Stimulated activated naive CD4-positive, alpha-beta T cell (primary cell): ENCODE results near the gene XRCC1.
"Not testable (repeated sequence)": the region's sequence is repeated elsewhere in the genome, so short reads cannot be mapped to it uniquely, and the experiment has no call there.

ENCODE experiments used
- DNase-seq, 6 experiments: peaks; one replicate each; lab custom pipeline; 2025; lab: John Stamatoyannopoulos, UW

XRCC1 gene

DNA sequence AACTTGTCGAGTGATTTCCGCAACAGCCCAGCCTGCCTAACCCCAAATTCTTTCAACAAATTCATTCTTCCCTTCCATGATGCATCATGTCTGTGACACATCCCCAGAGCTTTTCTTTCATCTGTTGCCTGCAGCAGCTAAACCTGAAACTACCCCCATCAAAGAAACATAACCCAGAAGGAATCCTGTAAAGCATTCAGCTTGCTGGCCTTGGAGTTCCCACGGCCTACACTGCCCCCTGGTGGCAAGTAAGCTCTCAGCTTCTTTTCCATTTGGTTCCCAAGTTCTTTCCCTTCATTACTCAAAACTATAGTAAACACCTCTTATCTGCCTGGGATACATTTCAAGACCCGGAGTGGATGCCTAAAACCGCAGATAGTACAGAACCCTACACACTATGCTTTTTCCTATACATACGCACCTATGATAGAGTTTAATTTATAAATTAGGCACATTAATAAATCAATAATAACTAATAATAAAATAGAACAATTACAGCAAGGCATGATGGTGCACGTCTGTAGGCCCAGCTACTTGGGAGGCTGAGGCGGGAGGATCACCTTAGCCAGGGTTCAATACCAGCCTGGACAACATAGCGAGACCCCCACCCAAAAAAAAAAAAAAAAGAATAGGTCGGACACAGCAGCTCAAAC is 55.8 kb downstream of the XRCC1 start:
- DNase-seq, result peak; percentile 55 to 85 (median 80)

- DNase-seq, result no peak
Observed at GRCh38 chr19:43518051-43518450, 57.3 kb downstream of the XRCC1 start.

- DNase-seq, result not testable (repeated sequence)
Observed at GRCh38 chr19:43512399-43512798, 62.9 kb downstream of the XRCC1 start.

GRCh38 chr19:43511324-43511723 is 64.0 kb downstream of the XRCC1 start:
- DNase-seq, result no peak

GRCh38 chr19:43510713-43511112 is 64.6 kb downstream of the XRCC1 start:
- no peak for DNase-seq

DNA sequence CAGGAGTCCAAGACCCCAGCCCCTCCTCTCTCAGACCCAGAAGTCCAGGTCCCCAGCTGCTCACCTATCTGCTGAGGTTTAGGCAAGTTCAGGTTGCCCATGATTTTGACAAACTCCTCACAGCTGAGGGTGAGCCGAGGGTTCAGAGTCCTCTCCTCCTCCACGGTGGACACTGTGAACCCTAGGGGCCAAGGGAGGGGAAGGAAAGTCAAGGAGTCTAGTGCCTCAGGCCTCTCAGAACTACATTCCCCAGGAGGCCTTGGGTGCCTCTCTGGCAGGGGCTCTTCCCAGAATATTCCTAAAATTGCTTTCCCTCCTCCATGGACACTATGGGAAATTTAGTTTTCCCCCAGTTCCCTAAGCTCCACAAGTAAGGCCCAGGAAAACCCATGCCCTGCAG is 67.4 kb downstream of the XRCC1 start:
- no peak for DNase-seq

DNA sequence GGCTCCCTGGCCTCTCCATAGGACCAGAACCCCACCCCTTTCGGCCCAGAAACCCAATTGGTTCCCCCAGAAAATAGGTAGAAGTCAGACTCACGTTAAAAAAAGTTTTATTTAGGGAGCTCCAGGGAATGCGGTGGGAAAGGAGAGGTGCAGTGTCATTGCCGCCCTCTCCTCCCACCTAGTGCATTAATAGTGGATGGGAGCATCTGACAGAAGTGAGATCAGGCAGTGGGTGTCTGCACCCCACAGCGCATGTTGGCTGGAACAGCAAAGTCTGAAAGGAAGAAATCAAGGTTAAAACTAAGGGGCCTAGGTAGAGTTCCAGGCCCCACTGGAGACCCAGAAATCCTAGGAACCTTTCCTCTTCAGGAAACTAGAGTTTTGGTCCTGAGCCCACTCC is 68.7 kb downstream of the XRCC1 start:
- no peak for DNase-seq

GRCh38 chr19:43505941-43506340 is 69.4 kb downstream of the XRCC1 start:
- DNase-seq, result no peak

GRCh38 chr19:43505186-43505456 is 70.2 kb downstream of the XRCC1 start:
- no peak for DNase-seq

DNA sequence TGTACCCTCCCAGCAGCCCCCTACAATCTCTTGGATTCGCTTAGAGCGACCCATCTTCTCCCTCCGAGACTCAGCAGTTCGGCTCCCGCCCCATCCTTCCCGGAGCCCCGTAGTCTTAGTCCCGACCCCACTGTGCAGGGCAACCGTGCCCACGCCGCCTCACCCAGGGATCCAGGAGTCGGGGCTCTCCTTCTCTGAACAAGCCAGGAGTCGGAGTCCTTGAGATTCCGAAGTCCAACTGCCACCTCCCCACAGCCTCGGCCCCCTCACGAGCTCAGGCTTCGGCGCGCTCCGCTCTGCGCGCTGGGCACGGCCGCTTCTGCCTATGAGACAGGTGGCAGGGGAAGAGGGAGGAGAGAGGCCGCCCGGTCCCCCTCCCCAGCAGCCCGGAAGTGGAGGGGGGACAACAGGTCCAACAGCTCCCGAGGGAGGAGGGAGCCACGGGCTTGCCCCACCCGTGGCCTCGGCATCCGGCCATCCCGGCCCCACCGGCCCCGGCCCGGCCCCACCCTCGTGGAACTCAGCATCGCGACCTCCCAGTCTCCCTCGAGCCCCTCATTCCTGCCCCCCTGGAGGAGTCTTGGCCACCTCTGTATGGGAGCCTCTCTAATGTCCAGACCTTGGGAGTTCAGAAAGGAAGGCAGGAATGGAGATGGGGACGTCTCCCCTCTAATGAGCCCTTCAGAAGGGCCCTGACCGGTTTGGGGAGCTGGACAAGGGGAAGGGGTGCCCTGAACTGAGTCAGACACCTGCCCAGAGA is 70.7 kb downstream of the XRCC1 start, which contains the start of gene PHLDB3:
Gene PHLDB3, minus strand, starts transcription at position 321 of the 760 bp plus-strand sequence. CDS start 628 bp downstream, outside the sequence.
- peak in 3 of 6 experiments; percentile 27 to 57 (median 52) for DNase-seq

DNA sequence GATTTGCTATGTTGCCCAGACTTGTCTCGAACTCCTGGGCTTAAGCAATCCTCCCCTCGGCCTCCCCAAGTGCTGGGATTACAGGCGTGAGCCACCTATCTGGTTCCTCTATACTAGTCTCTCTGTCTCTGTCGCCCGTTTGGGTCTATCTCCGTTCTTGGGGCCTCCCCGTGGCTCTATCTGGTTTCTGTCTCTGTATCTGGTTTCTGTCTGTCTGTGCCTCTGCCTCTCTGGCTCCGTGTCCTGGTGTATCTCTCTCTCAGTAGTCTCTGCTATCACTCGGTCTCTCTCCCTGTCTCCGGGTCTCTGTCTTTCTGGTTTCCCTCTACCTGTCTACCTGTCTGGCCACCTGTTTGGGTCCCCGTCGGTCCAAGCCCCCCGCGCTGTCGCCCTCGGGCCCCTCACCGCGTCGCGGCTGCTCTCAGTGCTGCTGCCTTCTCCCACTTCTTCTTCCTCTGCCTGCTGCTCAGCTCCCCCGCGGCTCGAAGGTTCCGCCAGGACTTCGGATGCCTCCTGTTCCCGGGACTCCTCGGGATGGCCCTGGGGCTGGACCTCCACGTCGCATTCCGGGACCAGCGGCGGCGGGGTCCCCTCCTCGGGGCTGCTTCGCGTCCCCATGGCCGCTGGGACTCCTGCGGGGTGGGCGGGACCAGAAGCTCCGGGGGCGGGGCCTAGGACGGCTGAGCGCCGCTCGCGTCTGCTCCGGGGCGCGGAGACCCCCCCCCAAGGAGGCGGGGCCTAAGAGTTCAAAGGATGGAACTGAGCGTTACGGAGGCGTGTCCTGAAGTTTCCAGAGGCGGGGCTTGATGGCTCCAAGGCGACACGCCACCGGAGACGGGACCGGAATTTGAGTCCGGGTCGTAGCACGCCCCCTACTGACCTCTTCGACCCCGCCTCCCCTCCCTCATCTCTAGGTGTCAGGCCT is 71.6 kb downstream of the XRCC1 start:
- peak; percentile 97 to 99 (median 98) for DNase-seq

DNA sequence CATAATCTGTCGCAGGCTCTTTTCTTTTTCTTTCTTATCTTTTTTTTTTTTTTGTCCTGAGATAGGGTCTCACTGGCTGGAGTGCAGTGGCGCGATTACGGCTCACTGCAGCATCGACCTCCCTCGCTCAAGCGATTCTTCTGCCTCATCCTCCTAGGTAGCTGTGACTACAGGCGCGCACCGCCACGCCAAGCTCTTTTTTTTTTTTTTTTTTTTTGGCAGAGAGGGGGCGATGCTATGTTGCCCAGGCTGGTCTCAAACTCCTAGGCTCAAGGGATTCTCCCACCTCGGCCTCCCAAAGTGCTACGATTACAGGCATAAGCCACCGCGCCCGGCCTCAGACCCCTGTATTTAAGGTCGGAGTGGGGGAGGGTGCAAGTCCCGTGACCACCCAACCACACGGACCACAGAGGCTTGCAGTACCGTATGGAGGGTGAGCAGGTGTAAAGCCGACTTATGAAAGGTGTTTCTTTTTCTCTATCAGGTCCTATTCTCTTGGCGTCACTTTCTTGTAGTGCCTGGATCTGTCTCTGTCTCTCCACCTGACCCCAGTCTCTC is 72.8 kb downstream of the XRCC1 start:
- no peak for DNase-seq

DNA sequence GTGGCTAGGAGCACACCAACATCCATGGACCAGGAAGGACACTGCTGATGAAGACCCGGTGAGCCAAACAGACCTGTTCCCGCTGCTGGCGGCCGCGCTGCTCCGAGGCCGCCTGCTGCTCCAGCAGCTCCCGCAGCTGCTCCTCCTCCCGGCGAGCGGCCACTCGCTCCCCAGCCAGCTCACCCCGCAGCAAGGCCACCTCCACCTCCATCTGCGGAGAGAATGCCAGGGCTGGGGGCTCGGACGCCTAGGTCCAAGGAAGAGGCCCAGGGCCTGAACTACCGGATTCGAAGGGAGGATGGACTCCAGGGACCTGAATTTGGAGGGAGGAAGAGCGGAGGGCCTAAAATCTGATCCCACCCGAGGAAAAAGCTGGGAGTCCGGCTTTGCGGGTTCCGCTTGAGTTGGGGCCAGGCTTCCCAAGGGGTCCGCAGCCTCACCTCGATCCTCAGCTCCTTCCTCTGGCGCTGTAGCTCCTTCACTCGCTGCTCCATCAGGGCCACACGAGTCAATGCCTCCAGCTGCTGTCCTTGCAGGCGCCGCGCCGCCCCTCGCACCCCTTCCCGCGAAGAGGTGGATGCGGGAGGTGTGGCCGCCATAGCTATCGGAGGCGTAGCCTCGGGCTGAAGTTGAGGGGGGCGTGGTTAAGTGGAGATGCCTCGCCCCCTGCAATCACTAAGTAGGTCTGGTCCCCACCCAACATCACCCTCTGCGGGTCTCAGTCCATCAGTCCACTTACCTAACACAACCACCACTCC is 73.5 kb downstream of the XRCC1 start:
- no peak for DNase-seq

GRCh38 chr19:43499042-43499441 is 76.3 kb downstream of the XRCC1 start:
- no peak for DNase-seq

- DNase-seq, result no peak
Observed at GRCh38 chr19:43498233-43498842, 77.0 kb downstream of the XRCC1 start.

DNA sequence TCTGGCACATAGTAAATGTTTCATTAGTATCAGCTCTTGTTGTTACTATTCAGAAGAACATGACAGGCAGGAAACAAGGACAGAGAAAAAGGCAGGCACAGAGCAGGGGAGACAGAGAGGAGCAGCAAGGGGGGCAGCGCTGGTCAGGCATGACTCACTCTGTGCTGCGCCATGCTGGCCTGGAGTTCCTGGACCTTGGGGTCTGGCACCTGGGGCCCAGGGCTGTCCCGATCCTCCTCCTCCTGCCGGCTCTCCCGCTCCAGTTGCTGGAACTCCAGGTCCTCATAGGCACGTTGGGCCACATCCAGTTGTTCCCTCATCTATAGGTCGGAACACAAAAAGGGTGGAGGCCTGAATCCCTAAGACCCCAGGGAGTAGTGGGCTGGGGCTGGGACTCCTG is 78.4 kb downstream of the XRCC1 start:
- no peak for DNase-seq

DNA sequence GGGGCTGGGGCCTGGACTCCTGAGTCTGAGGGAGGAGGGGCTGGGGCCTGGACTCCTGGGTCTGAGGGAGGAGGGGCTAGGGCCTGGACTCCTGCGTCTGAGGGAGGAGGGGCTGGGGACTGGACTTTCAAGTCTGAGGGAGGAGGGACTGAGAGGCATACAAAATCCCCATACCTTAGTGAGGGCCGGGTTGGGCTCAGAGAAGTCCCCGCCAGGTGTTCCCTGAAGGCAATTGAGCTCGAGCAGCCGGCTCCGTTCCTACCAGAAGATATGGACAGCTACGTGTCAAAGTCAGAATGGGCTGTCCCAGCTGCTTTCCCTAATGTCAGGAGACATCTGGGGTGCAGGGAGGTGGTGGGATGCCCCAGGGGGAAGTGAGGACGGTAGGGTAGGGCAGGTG is 80.2 kb downstream of the XRCC1 start:
- no peak for DNase-seq
